Esophagus (tissue), 2 donors: ENCODE measurements around the gene RAB11FIP5. TPM values are rescaled to one million over a fixed set of nuclear protein-coding genes. Genes with fewer than 3 reads are reported as not detected.
"Not testable (repeated sequence)": the region's sequence is repeated elsewhere in the genome, so short reads cannot be mapped to it uniquely, and the experiment has no call there.

Experiments used
- H3K27ac ChIP-seq, 2 donors: one replicate each; pipeline ENCODE4 v1.5.1; 2013; ENCODE audit warnings: low read depth in 2 of 2, mild to moderate bottlenecking in 2 of 2, inconsistent platforms in 1 of 2, low read length in 1 of 2, moderate library complexity in 1 of 2
- H3K27me3 ChIP-seq, 2 donors: one replicate each; pipeline ENCODE4 v1.6.1; 2013; ENCODE audit warnings: low read length in 2 of 2, control low read depth in 1 of 2, mild to moderate bottlenecking in 1 of 2; ENCODE audit not compliant: insufficient read depth in 2 of 2, control insufficient read depth in 1 of 2
- H3K36me3 ChIP-seq, 2 donors: one replicate each; pipeline ENCODE4 v1.6.1; 2013; ENCODE audit warnings: low read length in 1 of 2; ENCODE audit not compliant: control insufficient read depth in 2 of 2, insufficient read depth in 2 of 2
- H3K4me1 ChIP-seq, 2 donors: one replicate each; pipeline ENCODE4 v1.6.1; 2013; ENCODE audit warnings: low read length in 1 of 2; ENCODE audit not compliant: control insufficient read depth in 2 of 2, insufficient read depth in 2 of 2
- H3K4me3 ChIP-seq, 2 donors: one replicate each; pipeline ENCODE4 v1.5.1; 2013; ENCODE audit warnings: low read length in 2 of 2, mild to moderate bottlenecking in 2 of 2, low read depth in 1 of 2, moderate library complexity in 1 of 2
- H3K9me3 ChIP-seq, 2 donors: one replicate each; pipeline ENCODE4 v1.6.1; 2013; ENCODE audit warnings: mild to moderate bottlenecking in 2 of 2, low read depth in 1 of 2, low read length in 1 of 2, moderate library complexity in 1 of 2; ENCODE audit not compliant: control insufficient read depth in 2 of 2, insufficient read depth in 1 of 2
- WGBS, 2 donors: extraction: QIAGEN DNeasy Blood & Tissue Kit; methylation state at CpG; one replicate each; pipeline ENCODE4 v1.1.7; 2013; 5-methylcytosine and 5-hydroxymethylcytosine counted together
- polyA plus RNA-seq, 2 donors: library from polyadenylated mRNA; stranded (reverse); fragments of 200-250 nt; gene quantifications; one replicate each; pipeline ENCODE4 v1.2.3, GENCODE V29; 2013
- donor health status: healthy with polysubstance abuse.
- donor health status: Bipolar disorder and iron deficiency.

The RAB11FIP5 gene
- polyA plus RNA-seq, 2 donors: 8.1 to 8.7 TPM

DNA sequence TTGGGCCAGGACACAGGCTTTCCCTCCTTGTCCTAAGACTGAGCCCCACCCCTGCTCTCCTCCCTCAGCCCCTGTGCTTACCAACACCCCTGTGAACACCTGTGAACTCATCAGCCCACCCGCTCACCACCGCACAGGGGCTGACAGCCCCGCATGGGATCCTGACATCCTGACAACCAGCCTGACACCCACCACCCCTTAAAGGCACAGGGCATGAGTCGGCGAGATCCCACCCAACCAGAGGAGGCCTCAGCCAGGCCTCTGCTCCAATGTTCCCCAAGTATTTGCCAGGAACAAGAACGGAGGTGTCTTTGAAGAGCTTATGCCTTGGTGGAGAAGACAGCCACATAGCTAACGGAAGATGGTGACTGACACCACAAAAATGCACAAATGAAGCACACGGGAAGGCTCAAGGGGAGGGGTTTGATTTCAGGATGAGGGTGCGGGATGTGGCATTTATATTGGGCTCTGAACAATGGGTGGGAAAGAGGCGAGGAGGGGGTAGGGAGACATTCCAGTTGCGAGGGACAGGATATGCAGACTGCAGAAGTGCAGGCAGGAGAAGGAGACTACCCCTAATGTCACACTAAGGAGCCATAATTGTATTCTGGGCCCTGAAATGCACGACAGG is 11.0 kb downstream of the RAB11FIP5 start:
- no peaks in the 10 kb centered on the region for H3K36me3 ChIP-seq
- peaks cover 0 to 3% of the 10 kb centered on the region in 2 donors for H3K4me1 ChIP-seq
- H3K27me3 ChIP-seq: no peaks in the 10 kb centered on the region
- WGBS, 2 donors: 82 to 86% methylated on average over 12 of the region's 12 CpGs
- H3K27ac ChIP-seq: no peak overlapping the region
- no peaks in the 10 kb centered on the region for H3K9me3 ChIP-seq
- H3K4me3 ChIP-seq: no peak overlapping the region

DNA sequence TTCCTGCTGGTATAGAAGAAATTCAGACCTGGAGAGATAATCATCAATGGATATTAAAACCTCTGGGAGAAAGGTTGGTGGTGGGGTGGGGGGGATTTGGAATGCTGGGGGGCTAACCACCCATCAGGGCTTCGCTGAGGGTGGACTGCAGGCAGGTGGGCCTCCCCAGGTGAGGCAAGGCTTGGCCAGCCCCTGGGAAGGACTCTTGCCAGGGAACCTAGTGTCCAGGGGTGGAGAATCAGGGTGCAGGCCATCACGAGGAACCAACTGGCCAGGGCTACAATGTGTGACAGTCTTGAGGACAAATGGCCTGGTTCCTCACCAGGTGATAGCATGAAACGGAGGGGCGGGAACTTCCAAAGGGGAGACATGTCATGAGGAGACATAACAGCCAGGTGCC is 11.8 kb downstream of the RAB11FIP5 start:
- Histone ChIP-seq H3K9me3 (no peaks in the 10 kb centered on the region), H3K4me1 (peaks cover 0 to 3% of the 10 kb centered on the region in 2 donors), H3K4me3 (no peak overlapping the region), H3K27ac (no peak overlapping the region), H3K36me3 (no peaks in the 10 kb centered on the region), H3K27me3 (no peaks in the 10 kb centered on the region)
- 93 to 96% methylated on average over 4 of the region's 4 CpGs for WGBS, 2 donors

GRCh38 chr2:73099486-73099885 is 13.3 kb downstream of the RAB11FIP5 start:
- Histone ChIP-seq H3K27ac (no peak overlapping the region), H3K27me3 (no peaks in the 10 kb centered on the region), H3K4me1 (no peaks in the 10 kb centered on the region), H3K4me3 (no peak overlapping the region), H3K36me3 (no peaks in the 10 kb centered on the region), H3K9me3 (no peaks in the 10 kb centered on the region)
- 94 to 96% methylated on average over 3 of the region's 3 CpGs for WGBS, 2 donors

GRCh38 chr2:73095910-73096309 is 16.8 kb downstream of the RAB11FIP5 start:
- Histone ChIP-seq H3K4me1 (no peaks in the 10 kb centered on the region), H3K4me3 (no peak overlapping the region), H3K36me3 (no peaks in the 10 kb centered on the region), H3K27ac (no peak overlapping the region), H3K27me3 (no peaks in the 10 kb centered on the region), H3K9me3 (no peaks in the 10 kb centered on the region)
- 74 to 75% methylated on average over 3 of the region's 3 CpGs for WGBS, 2 donors

DNA sequence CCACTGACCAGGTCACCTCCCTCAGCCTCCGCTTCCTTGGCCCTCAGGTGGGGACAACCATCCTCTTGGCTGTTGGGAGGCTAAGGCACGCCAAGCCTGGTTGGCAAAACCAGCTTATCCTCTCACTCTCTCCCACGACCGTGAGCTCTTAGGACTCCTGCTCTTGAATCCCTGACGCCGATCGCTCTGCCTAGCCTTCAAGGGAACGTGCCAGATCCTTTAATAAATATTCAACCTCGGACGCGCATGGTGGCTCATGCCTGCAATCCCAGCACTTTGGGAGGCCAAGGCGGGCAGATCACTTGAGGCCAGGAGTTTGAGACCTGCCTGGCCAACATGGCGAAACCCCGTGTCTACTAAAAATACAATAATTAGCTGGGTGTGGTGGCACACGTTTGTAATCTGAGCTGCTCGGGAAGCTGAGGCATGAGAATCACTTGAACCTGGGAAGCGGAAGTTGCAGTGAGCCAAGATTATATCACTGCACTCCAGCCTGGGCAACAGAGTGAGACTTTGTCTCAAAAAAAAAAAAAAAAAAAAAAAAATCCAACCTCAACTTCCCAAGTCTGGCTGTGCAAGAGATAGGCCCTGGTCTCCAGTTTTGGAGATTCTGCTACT is 19.0 kb downstream of the RAB11FIP5 start:
- H3K27me3 ChIP-seq, H3K27ac ChIP-seq, H3K36me3 ChIP-seq, H3K4me3 ChIP-seq, H3K9me3 ChIP-seq, H3K4me1 ChIP-seq: not testable (repeated sequence)
- WGBS, 2 donors: 85 to 89% methylated on average over 17 of the region's 17 CpGs

DNA sequence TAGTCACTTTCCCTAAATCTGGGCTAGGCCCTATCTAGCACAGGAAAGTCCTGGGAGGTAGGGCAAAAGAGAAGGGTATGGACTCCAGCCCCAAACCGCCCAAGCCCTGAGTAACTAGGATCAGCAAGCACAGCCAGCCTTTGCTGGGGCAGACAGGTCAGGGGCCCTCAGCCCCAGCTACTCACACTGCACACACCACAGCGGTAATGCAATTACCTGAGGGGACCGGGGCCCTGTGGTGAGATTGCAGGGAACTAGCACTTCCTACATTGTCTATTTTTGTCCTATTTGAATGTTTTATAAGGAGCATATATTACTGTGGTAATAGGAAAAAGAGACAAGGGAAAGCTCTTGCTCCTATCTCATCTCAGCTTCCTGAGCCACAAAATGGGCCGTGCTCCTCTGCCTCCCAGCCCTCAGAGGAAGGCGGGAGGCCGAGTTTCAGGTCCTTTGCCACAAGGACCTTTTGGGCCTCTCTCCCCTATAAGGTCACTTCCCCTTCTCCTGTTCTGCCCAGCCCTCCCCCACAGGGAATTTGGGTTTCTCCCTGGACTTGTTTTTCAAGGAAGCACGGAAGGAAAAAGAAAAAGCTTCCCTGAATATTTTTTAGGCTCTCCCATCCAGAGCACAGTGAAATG is 20.5 kb downstream of the RAB11FIP5 start:
- H3K27ac ChIP-seq: no peak overlapping the region
- WGBS, 2 donors: 71 to 74% methylated on average over 7 of the region's 7 CpGs
- no peak overlapping the region for H3K4me3 ChIP-seq
- H3K27me3 ChIP-seq: no peaks in the 10 kb centered on the region
- H3K36me3 ChIP-seq: peaks cover 7 to 17% of the 10 kb centered on the region in 2 donors
- no peaks in the 10 kb centered on the region for H3K9me3 ChIP-seq
- H3K4me1 ChIP-seq: peaks cover 0 to 8% of the 10 kb centered on the region in 2 donors

DNA sequence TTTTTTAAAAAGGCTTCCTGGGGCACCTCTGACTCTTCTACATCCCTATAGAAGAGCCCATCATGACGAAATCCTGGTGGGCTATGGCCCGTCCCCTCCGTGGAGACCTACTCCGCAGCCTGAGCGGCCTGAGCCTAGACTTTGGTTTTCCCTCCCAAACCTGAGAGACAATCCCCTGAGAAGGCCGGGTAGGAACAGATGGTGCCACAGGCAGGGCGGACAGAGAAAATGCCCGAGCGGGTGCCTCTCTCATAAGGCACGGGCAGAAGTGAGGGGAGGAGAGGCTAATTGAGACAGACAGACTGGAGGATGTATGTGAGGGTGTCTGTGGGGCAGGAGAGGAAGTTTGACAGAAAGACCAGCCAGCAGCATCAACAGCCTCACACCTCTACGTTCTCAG is 21.1 kb downstream of the RAB11FIP5 start:
- Histone ChIP-seq H3K4me1 (peaks cover 0 to 8% of the 10 kb centered on the region in 2 donors), H3K9me3 (no peaks in the 10 kb centered on the region), H3K27ac (no peak overlapping the region), H3K4me3 (no peak overlapping the region), H3K36me3 (peaks cover 7 to 17% of the 10 kb centered on the region in 2 donors), H3K27me3 (no peaks in the 10 kb centered on the region)
- 89 to 95% methylated on average over 11 of the region's 11 CpGs for WGBS, 2 donors

DNA sequence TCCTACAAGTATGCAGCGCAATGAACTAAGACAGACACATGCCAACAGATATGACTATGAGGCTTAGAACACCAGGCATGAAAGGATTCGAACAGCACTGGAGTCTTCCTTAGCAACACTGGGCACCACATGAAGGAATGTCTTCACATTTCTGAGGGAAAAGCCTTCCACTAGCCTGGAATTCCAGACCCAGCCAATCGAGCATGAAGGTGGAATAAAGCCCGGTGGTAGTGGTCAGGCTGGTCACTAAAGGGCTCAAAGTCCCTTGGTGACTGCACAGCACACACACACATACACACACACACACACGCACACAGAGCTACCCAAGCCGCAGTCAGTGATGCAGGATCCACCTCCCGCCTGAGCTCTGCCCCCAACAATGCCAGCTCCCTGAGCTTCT is 21.6 kb downstream of the RAB11FIP5 start:
- H3K4me1 ChIP-seq: peaks cover 0 to 8% of the 10 kb centered on the region in 2 donors
- WGBS, 2 donors: 88 to 89% methylated on average over 7 of the region's 7 CpGs

GRCh38 chr2:73089270-73090030 is 23.3 kb downstream of the RAB11FIP5 start:
- no peaks in the 10 kb centered on the region for H3K27me3 ChIP-seq
- H3K27ac ChIP-seq: no peak overlapping the region
- H3K9me3 ChIP-seq: no peaks in the 10 kb centered on the region
- H3K4me1 ChIP-seq: peaks cover 0 to 8% of the 10 kb centered on the region in 2 donors
- no peak overlapping the region for H3K4me3 ChIP-seq
- WGBS, 2 donors: 79 to 82% methylated on average over 11 of the region's 11 CpGs
- peaks cover 7 to 17% of the 10 kb centered on the region in 2 donors for H3K36me3 ChIP-seq

More for the DNA sequence above, 21.6 kb downstream of the RAB11FIP5 start:
- no peak overlapping the region for H3K4me3 ChIP-seq
- no peaks in the 10 kb centered on the region for H3K9me3 ChIP-seq
- no peaks in the 10 kb centered on the region for H3K27me3 ChIP-seq
- no peak overlapping the region for H3K27ac ChIP-seq
- peaks cover 7 to 17% of the 10 kb centered on the region in 2 donors for H3K36me3 ChIP-seq
